Thoracic aorta (tissue), 2 donors: ENCODE results near the gene CD36. TPM values are rescaled to one million over a fixed set of nuclear protein-coding genes. Genes with fewer than 3 reads are reported as not detected.

Experiments
- ATAC-seq: fragments of 150-250 bp; one replicate; pipeline ENCODE4 v1.8.0; 2017; ENCODE audit warnings: low read depth; ENCODE audit not compliant: insufficient number of reproducible peaks, low FRiP score
- DNase-seq: peaks from one replicate; pipeline ENCODE4 v3.0.0-alpha.2; 2020; ENCODE audit warnings: low spot score
- H3K27ac ChIP-seq, 2 donors: fragments of 200-600 bp; sonication (generic); 1 replicate in 1 of 2; 2 replicates in 1 of 2; pipeline ENCODE4 v1.5.1; 2016; ENCODE audit warnings: mild to moderate bottlenecking in 2 of 2, moderate library complexity in 2 of 2
- H3K27me3 ChIP-seq: fragments of 200-600 bp; sonication (generic); replicated peaks from 2 replicates; pipeline ENCODE4 v1.6.0; 2016; ENCODE audit warnings: mild to moderate bottlenecking; ENCODE audit not compliant: insufficient read depth
- H3K36me3 ChIP-seq: fragments of 200-600 bp; sonication (generic); one replicate; pipeline ENCODE4 v1.5.1; 2016
- H3K4me1 ChIP-seq, 2 donors: fragments of 200-600 bp; sonication (generic); 1 replicate in 1 of 2; 2 replicates in 1 of 2; pipeline versions ENCODE4 v1.5.1 to v1.6.0; 2016; ENCODE audit warnings: low read depth in 2 of 2, mild to moderate bottlenecking in 1 of 2; ENCODE audit not compliant: control insufficient read depth in 1 of 2
- H3K4me3 ChIP-seq: fragments of 200-600 bp; sonication (generic); 2 replicates; pipeline ENCODE4 v1.5.1; 2016; ENCODE audit warnings: mild to moderate bottlenecking
- H3K9me3 ChIP-seq: fragments of 200-600 bp; sonication (generic); 2 replicates; pipeline ENCODE4 v1.5.1; 2016
- total RNA-seq, 2 donors: library from RNA; depleted of rRNA; stranded (reverse); fragments of >200 nt; gene quantifications; one replicate each; pipeline versions ENCODE4 v1.1.0 to v1.2.3, GENCODE V29; 2016
- TF ChIP-seq, protein P1 (sequence below): fragments of 200-600 bp; sonication (generic); IDR thresholded peaks from one replicate; pipeline ENCODE4 v1.5.1; 2019; ENCODE audit warnings: antibody characterized with exemption

CD36 gene
- total RNA-seq, 2 donors from 2014 or later, result 68.6 to 94.8 TPM

DNA sequence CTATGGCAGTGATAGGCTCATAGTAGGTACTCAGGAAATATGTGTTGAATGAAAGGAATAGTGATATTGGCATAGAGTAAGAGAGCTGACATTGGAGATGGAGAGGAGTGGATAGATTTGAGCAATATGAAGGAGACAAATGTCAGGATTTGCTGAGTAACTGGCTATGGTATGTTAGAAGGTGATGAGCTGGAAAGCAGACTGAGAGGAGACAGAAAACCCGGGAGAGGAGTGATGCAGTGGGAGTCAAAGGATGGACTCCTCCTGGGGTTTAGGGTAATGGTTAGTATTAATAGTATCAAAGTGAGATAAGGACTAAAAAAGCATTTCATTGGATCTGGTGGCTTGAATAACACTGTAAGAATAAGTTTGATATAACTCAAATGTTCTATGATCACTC, 64.8 kb downstream of the CD36 start:
- Histone ChIP-seq H3K9me3 (no peaks in the 10 kb centered on the region), H3K4me1 (peaks cover 5 to 9% of the 10 kb centered on the region in 2 donors), H3K36me3 (no peaks in the 10 kb centered on the region), H3K27me3 (no peaks in the 10 kb centered on the region), H3K27ac (no peak overlapping the region), H3K4me3 (no peak overlapping the region)
- ATAC-seq (no peak), DNase-seq (no peak)
- TF ChIP-seq, protein P1, sequence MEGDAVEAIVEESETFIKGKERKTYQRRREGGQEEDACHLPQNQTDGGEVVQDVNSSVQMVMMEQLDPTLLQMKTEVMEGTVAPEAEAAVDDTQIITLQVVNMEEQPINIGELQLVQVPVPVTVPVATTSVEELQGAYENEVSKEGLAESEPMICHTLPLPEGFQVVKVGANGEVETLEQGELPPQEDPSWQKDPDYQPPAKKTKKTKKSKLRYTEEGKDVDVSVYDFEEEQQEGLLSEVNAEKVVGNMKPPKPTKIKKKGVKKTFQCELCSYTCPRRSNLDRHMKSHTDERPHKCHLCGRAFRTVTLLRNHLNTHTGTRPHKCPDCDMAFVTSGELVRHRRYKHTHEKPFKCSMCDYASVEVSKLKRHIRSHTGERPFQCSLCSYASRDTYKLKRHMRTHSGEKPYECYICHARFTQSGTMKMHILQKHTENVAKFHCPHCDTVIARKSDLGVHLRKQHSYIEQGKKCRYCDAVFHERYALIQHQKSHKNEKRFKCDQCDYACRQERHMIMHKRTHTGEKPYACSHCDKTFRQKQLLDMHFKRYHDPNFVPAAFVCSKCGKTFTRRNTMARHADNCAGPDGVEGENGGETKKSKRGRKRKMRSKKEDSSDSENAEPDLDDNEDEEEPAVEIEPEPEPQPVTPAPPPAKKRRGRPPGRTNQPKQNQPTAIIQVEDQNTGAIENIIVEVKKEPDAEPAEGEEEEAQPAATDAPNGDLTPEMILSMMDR, result no peak

DNA sequence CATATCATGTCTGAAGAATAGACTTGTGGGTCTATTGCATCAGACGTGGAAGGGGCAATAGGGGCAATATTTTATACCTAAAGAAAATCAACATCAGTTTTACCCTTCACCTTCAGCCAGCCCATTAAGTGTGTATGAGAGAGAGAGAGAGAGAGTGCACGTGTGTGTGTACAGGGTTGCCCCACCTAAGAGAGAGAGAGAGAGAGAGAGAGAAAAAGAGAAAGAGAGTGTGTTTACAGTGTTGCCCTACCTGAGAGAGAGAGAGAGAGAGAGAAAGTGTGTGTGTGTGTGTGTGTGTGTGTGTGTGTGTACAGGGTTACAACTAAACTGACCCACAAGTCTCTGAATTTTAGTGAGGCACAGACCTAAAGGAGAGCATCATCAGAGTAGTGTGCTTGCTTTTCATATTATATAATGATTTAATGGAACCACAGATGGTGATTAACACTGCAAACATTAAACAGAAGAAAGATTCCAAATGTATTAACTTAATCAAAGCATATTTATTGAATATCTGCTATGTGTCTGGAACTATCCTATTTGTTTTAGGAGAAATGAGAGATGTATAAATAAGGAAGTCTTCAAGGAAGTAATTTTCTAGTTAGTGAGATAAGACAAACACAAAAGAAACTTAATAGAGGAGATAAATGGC, 66.8 kb downstream of the CD36 start:
- H3K4me1 ChIP-seq, result no peaks in the 10 kb centered on the region
- no peak overlapping the region for H3K4me3 ChIP-seq
- no peak overlapping the region for H3K27ac ChIP-seq
- DNase-seq (no peak), ATAC-seq (no peak)
- no peaks in the 10 kb centered on the region for H3K36me3 ChIP-seq
- H3K27me3 ChIP-seq, result no peaks in the 10 kb centered on the region
- H3K9me3 ChIP-seq, result no peaks in the 10 kb centered on the region
- TF ChIP-seq, protein P1, result no peak

DNA sequence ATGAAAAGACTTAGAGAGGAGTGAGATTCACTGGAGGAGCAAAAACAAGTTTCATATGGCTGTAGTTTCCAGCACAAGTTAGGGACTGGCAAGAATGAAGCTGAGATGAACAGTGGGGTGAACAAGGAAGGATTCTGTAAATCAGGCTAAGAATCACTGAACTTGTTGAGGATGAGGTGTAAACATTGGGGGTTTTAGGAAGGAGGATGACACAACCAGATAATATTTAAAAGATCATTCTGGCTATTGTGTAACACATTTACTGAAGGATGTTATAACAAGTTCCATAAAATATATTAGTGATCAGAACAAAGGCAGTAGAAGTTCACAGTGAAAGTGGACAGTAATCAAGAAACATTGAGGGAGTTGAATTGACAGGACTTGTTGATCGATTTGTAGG, 68.9 kb downstream of the CD36 start:
- DNase-seq (no peak), ATAC-seq (no peak)
- Histone ChIP-seq H3K9me3 (no peaks in the 10 kb centered on the region), H3K4me3 (no peak overlapping the region), H3K27ac (no peak overlapping the region), H3K27me3 (no peaks in the 10 kb centered on the region), H3K4me1 (no peaks in the 10 kb centered on the region), H3K36me3 (no peaks in the 10 kb centered on the region)
- TF ChIP-seq, protein P1, result no peak

DNA sequence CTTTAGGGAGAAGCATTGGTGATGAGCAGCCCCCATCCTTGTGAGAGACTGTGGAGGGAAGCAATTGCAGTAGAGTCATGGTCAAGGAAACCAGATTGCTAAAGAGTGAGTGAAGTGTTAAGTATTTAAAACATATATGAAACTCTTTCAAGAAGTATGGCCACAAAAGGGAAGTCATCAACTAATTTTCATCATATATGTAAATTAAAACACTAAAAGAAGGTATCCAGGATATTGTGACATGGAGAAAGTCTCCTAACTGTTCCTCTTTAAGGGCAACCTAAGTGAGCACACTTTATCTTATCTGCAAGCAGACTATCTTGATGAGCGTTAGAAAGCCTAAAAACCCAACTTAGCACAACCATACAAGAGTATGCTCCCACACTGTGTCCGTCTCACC, 69.7 kb downstream of the CD36 start:
- DNase-seq (no peak), ATAC-seq (no peak)
- H3K27ac ChIP-seq, result no peak overlapping the region
- no peaks in the 10 kb centered on the region for H3K27me3 ChIP-seq
- H3K36me3 ChIP-seq, result no peaks in the 10 kb centered on the region
- no peaks in the 10 kb centered on the region for H3K4me1 ChIP-seq
- TF ChIP-seq, protein P1, result no peak
- H3K4me3 ChIP-seq, result no peak overlapping the region
- H3K9me3 ChIP-seq, result no peaks in the 10 kb centered on the region

DNA sequence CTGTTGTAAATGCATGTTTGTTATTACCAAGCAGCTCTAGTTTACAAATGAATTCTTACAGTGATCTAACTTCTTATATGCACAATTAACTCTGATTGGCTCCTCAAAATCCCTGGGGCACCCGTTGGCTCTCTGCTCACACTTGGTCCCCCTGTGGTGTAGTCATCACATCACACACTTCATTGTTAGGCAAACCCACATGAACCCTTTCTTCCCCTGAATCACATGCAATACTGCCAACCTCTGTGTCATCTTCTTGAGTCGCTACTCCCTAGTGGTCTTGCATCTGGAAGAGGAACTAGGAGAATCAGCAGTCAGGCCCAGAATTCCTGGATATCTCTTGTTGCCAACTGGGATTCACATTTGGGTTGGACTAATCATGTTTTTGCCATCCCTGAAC, 73.1 kb downstream of the CD36 start:
- ATAC-seq (no peak), DNase-seq (no peak)
- Histone ChIP-seq H3K27me3 (no peaks in the 10 kb centered on the region), H3K9me3 (no peaks in the 10 kb centered on the region), H3K4me3 (no peak overlapping the region), H3K4me1 (no peaks in the 10 kb centered on the region), H3K36me3 (no peaks in the 10 kb centered on the region), H3K27ac (no peak overlapping the region)
- TF ChIP-seq, protein P1, result no peak
